A549 (cell line): ENCODE data around the gene SLC6A3. TPM values are rescaled to one million over a fixed set of nuclear protein-coding genes. Genes with fewer than 3 reads are reported as not detected.

Experiments
- ATAC-seq, 2 experiments: fragments of 200-7000 bp in 1 of 2; fragments of >200 bp in 1 of 2; cut with Nextera tagmentation in 1 of 2; cut with Tn5 transposase in 1 of 2; 3 replicates each; pipeline versions ENCODE4 v1.8.0 to v1.9.1; 2018 to 2020; ENCODE audit warnings: mild to moderate bottlenecking in 1 of 2, moderate library complexity in 1 of 2
- CTCF ChIA-PET: fragments of 300-600 bp; sonication (Branson Sonifier 250); formaldehyde crosslinking; extraction: SDS; loops from one replicate; lab custom pipeline; 2021; ENCODE audit warnings: antibody characterized with exemption, inconsistent platforms; lab: Yijun Ruan, JAX
- POLR2A ChIA-PET: fragments of 350-600 bp; formaldehyde crosslinking; extraction: SDS; loops from one replicate; lab custom pipeline; 2021; ENCODE audit warnings: antibody characterized with exemption, inconsistent platforms; lab: Yijun Ruan, JAX
- DNase-seq, 2 experiments: peaks; one replicate each; pipeline versions ENCODE4 v3.0.0 to v3.0.0-alpha.2; 2011 to 2016; ENCODE audit warnings: low read depth in 1 of 2, low spot score in 1 of 2
- FAIRE-seq: peaks from 2 replicates; lab custom pipeline; 2011; peaks lifted over from hg19 to GRCh38; lab: Jason Lieb, UNC
- H3K27ac ChIP-seq, 2 experiments: fragments of >200 bp; sonication (Bioruptor Twin); formaldehyde crosslinking; 3 replicates each; pipeline ENCODE4 v1.5.1; 2016 to 2017
- H3K4me1 ChIP-seq: fragments of >200 bp; sonication (Bioruptor Twin); formaldehyde crosslinking; 3 replicates; pipeline ENCODE4 v1.6.1; 2016
- H3K4me2 ChIP-seq: fragments of >200 bp; sonication (Bioruptor Twin); formaldehyde crosslinking; 3 replicates; pipeline ENCODE4 v1.6.1; 2016
- H3K4me3 ChIP-seq: fragments of >200 bp; sonication (Bioruptor Twin); formaldehyde crosslinking; 3 replicates; pipeline ENCODE4 v1.5.1; 2016
- H3K9me3 ChIP-seq: fragments of >200 bp; sonication (Bioruptor Twin); formaldehyde crosslinking; 3 replicates; pipeline ENCODE4 v1.6.1; 2016
- HDAC2 ChIP-seq: fragments of 200-600 bp; sonication (generic); IDR thresholded peaks from 2 replicates; pipeline ENCODE4 v1.6.1; 2016
- HEYL ChIP-seq: fragments of 250-450 bp; sonication (Bioruptor Pico); IDR thresholded peaks from 2 replicates; pipeline ENCODE4 v1.8.0; 2021; ENCODE audit warnings: mild to moderate bottlenecking, moderate library complexity
- HOXB13 ChIP-seq: fragments of 250-450 bp; sonication (Bioruptor Pico); IDR thresholded peaks from 2 replicates; pipeline ENCODE4 v1.5.0; 2020; ENCODE audit warnings: low read depth, mild to moderate bottlenecking, moderate library complexity
- MYC ChIP-seq: IDR thresholded peaks from 2 replicates; pipeline ENCODE4 v1.6.1; 2012; ENCODE audit warnings: mild to moderate bottlenecking, inconsistent platforms, low read length, improper control_type of control experiment, borderline replicate concordance
- NFE2L2 ChIP-seq: fragments of 150-350 bp; conservative IDR thresholded peaks from 2 replicates; pipeline ENCODE4 v1.6.1; 2014; ENCODE audit warnings: low read length
- PHF8 ChIP-seq: fragments of 200-600 bp; sonication (generic); IDR thresholded peaks from 2 replicates; pipeline ENCODE4 v1.6.1; 2016; ENCODE audit warnings: low read depth, mild to moderate bottlenecking, antibody characterized with exemption, moderate library complexity, borderline replicate concordance
- POLR2A ChIP-seq: IDR thresholded peaks from 2 replicates; pipeline ENCODE4 v1.6.1; 2012; ENCODE audit warnings: mild to moderate bottlenecking, low read length
- POLR2AphosphoS2 ChIP-seq: conservative IDR thresholded peaks from 2 replicates; pipeline ENCODE4 v1.6.1; 2012; ENCODE audit warnings: low read length, improper control_type of control experiment, inconsistent platforms
- RAD21 ChIP-seq, 2 experiments: fragments of >200 bp in 1 of 2; sonication (Bioruptor Twin) in 1 of 2; formaldehyde crosslinking in 1 of 2; IDR thresholded peaks in 1 of 2; conservative IDR thresholded peaks in 1 of 2; 2 replicates in 1 of 2; 3 replicates in 1 of 2; pipeline ENCODE4 v1.6.1; 2012 to 2018; ENCODE audit warnings: inconsistent platforms in 1 of 2
- RARB ChIP-seq: fragments of 250-450 bp; sonication (Bioruptor Pico); IDR thresholded peaks from 2 replicates; pipeline ENCODE4 v1.8.0; 2021; ENCODE audit warnings: mild to moderate bottlenecking, moderate library complexity
- SMC3 ChIP-seq: fragments of >200 bp; sonication (Bioruptor Twin); formaldehyde crosslinking; IDR thresholded peaks from 3 replicates; pipeline ENCODE4 v1.6.1; 2018; ENCODE audit warnings: inconsistent platforms
- TP53 ChIP-seq: fragments of 250-450 bp; sonication (Bioruptor Pico); IDR thresholded peaks from 2 replicates; pipeline ENCODE4 v1.5.0; 2021; ENCODE audit warnings: mild to moderate bottlenecking, moderate library complexity
- ZC3H11A ChIP-seq: fragments of 450-650 bp; IDR thresholded peaks from 2 replicates; pipeline ENCODE4 v1.6.1; 2014; ENCODE audit warnings: antibody characterized with exemption, mild to moderate bottlenecking
- ZFP36 ChIP-seq: fragments of 450-650 bp; IDR thresholded peaks from 2 replicates; pipeline ENCODE4 v1.6.1; 2014; ENCODE audit warnings: borderline replicate concordance; ENCODE audit not compliant: partially characterized antibody
- WGBS: methylation state at CpG from one replicate; pipeline ENCODE4 v1.1.6; 2017; ENCODE audit errors: missing lambda C conversion rate; 5-methylcytosine and 5-hydroxymethylcytosine counted together
- polyA plus RNA-seq, 4 experiments: library from polyadenylated mRNA; depleted of rRNA in 3 of 4; stranded (reverse); fragments of >200 nt; fragmentation: RNase III in 1 of 4; extraction: RNeasy Plus Mini Kit Qiagen cat#74134 plus additional on column Dnase treatment in 1 of 4; gene quantifications; 2 replicates in 3 of 4; 3 replicates in 1 of 4; pipeline ENCODE4 v1.2.3, GENCODE V29; 2011 to 2017
- TF ChIP-seq, protein P1 (sequence below): fragments of 250-450 bp; sonication (Bioruptor Pico); IDR thresholded peaks from 2 replicates; pipeline ENCODE4 v1.5.0; 2021; ENCODE audit warnings: mild to moderate bottlenecking, moderate library complexity, borderline replicate concordance
- TF ChIP-seq, protein P2 (sequence below): IDR thresholded peaks from 2 replicates; pipeline ENCODE4 v1.6.1; 2012
- TF ChIP-seq, protein P3 (sequence below): fragments of >200 bp; sonication (Bioruptor Twin); formaldehyde crosslinking; IDR thresholded peaks from 3 replicates; pipeline ENCODE4 v1.6.1; 2016
- TF ChIP-seq, protein P4 (sequence below): fragments of >200 bp; sonication (Bioruptor Twin); formaldehyde crosslinking; IDR thresholded peaks from 3 replicates; pipeline ENCODE4 v1.5.1; 2016
- TF ChIP-seq, protein P5 (sequence below): fragments of 450-650 bp; IDR thresholded peaks from 2 replicates; pipeline ENCODE4 v1.6.1; 2014; ENCODE audit warnings: antibody characterized with exemption
- TF ChIP-seq, protein P6 (sequence below): fragments of 200-600 bp; sonication (generic); IDR thresholded peaks from 2 replicates; pipeline ENCODE4 v1.6.1; 2016; ENCODE audit warnings: antibody characterized with exemption, mild to moderate bottlenecking, moderate library complexity

SLC6A3 gene
- polyA plus RNA-seq, 2 of the 4 experiments (the other 2 are of a cell fraction), result 0.05 to 0.06 TPM

DNA sequence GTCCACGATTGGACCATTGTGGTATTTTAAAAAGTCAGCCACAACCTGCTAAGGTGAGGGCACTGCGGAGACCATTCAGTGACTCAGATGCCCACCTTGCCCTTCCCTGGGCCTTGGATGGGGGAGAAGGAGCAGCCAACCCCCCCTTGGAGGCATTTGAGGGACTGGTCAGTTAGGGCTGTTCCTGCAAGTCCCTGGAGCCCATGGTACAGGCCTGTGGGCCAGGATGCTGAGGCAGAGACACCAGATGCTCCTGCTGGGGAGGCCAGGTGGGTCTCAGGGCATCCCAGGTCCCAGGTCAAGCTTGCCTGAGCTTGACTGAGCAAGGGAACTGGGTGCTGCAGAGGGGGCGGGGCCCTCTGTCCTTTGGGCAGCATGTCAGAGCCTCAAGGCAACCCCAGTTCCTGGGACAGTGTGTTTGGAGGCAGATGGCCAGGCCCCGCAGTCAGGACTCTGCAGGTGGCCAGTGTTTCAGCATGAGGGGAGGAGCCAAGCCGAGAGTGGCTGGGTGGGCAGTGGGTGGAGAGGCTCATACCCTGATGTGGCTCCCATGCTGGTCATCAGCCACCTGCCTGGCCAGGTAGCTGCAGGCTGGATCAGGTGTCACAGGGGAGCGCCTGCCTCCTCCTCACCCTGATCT is 27.5 kb downstream of the SLC6A3 start (continued):
- TF ChIP-seq, protein P1, sequence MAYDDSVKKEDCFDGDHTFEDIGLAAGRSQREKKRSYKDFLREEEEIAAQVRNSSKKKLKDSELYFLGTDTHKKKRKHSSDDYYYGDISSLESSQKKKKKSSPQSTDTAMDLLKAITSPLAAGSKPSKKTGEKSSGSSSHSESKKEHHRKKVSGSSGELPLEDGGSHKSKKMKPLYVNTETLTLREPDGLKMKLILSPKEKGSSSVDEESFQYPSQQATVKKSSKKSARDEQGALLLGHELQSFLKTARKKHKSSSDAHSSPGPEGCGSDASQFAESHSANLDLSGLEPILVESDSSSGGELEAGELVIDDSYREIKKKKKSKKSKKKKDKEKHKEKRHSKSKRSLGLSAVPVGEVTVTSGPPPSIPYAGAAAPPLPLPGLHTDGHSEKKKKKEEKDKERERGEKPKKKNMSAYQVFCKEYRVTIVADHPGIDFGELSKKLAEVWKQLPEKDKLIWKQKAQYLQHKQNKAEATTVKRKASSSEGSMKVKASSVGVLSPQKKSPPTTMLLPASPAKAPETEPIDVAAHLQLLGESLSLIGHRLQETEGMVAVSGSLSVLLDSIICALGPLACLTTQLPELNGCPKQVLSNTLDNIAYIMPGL, result no peak
- no peak for TF ChIP-seq RAD21 (conservative IDR thresholded peaks at IDR 0.05 in 1 of 2, IDR thresholded peaks at IDR 0.05 in 1 of 2)

DNA sequence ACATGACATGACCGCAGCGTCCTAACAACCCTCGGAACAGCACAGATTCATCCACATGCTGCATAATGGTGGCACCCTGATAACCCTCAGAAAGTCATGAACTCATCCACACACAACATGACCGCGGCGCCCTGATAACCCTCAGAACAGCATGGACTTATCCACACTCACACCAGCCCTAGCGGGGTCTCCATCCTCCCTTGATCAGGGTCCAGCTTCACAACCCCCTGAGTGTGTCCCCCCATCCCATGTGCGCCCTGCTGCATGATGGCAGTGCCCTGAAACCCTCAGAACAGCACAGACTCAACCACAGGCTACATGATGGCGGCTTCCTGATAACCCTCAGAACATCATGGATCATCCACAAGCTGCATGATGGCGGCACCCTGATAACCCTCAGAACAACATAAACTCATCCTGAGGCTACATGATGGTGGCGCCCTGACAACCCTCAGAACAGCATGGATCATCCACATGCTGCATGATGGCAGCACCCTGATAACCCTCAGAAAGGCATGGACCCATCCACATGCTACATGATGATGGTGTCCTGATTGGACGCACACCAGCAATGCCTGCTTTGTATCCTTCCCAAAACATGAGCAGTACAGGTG is 28.3 kb downstream of the SLC6A3 start:
- FAIRE-seq (no peak), DNase-seq (no peak), ATAC-seq (no peak)
- CTCF ChIA-PET, result no interaction called here
- POLR2A ChIA-PET, result no interaction called here
- 63% methylated on average over 10 of the region's 12 CpGs for WGBS
- Histone ChIP-seq H3K27ac (no peak overlapping the region; a peak in 1 of 6 replicates), H3K4me1 (no peaks in the 10 kb centered on the region), H3K4me3 (no peak overlapping the region), H3K4me2 (no peak overlapping the region), H3K9me3 (no peaks in the 10 kb centered on the region)
- no peak for TF ChIP-seq RARB (CRISPR knock-in tag)
- no peak for TF ChIP-seq HEYL
- TF ChIP-seq, protein P2, sequence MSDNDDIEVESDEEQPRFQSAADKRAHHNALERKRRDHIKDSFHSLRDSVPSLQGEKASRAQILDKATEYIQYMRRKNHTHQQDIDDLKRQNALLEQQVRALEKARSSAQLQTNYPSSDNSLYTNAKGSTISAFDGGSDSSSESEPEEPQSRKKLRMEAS, result no peak
- TF ChIP-seq, protein P3, sequence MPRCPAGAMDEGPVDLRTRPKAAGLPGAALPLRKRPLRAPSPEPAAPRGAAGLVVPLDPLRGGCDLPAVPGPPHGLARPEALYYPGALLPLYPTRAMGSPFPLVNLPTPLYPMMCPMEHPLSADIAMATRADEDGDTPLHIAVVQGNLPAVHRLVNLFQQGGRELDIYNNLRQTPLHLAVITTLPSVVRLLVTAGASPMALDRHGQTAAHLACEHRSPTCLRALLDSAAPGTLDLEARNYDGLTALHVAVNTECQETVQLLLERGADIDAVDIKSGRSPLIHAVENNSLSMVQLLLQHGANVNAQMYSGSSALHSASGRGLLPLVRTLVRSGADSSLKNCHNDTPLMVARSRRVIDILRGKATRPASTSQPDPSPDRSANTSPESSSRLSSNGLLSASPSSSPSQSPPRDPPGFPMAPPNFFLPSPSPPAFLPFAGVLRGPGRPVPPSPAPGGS, result no peak
- TF ChIP-seq HDAC2, result no peak
- TF ChIP-seq, protein P4, sequence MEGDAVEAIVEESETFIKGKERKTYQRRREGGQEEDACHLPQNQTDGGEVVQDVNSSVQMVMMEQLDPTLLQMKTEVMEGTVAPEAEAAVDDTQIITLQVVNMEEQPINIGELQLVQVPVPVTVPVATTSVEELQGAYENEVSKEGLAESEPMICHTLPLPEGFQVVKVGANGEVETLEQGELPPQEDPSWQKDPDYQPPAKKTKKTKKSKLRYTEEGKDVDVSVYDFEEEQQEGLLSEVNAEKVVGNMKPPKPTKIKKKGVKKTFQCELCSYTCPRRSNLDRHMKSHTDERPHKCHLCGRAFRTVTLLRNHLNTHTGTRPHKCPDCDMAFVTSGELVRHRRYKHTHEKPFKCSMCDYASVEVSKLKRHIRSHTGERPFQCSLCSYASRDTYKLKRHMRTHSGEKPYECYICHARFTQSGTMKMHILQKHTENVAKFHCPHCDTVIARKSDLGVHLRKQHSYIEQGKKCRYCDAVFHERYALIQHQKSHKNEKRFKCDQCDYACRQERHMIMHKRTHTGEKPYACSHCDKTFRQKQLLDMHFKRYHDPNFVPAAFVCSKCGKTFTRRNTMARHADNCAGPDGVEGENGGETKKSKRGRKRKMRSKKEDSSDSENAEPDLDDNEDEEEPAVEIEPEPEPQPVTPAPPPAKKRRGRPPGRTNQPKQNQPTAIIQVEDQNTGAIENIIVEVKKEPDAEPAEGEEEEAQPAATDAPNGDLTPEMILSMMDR, result no peak
- no peak for TF ChIP-seq NFE2L2
- no peak for TF ChIP-seq MYC
- no peak for TF ChIP-seq HOXB13 (CRISPR knock-in tag)
- TF ChIP-seq POLR2A, result no peak
- no peak for TF ChIP-seq POLR2AphosphoS2
- TF ChIP-seq TP53 (CRISPR knock-in tag), result no peak
- TF ChIP-seq, protein P5, sequence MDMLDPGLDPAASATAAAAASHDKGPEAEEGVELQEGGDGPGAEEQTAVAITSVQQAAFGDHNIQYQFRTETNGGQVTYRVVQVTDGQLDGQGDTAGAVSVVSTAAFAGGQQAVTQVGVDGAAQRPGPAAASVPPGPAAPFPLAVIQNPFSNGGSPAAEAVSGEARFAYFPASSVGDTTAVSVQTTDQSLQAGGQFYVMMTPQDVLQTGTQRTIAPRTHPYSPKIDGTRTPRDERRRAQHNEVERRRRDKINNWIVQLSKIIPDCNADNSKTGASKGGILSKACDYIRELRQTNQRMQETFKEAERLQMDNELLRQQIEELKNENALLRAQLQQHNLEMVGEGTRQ, result no peak
- no peak for TF ChIP-seq PHF8
- no peak for TF ChIP-seq ZFP36
- TF ChIP-seq, protein P6, sequence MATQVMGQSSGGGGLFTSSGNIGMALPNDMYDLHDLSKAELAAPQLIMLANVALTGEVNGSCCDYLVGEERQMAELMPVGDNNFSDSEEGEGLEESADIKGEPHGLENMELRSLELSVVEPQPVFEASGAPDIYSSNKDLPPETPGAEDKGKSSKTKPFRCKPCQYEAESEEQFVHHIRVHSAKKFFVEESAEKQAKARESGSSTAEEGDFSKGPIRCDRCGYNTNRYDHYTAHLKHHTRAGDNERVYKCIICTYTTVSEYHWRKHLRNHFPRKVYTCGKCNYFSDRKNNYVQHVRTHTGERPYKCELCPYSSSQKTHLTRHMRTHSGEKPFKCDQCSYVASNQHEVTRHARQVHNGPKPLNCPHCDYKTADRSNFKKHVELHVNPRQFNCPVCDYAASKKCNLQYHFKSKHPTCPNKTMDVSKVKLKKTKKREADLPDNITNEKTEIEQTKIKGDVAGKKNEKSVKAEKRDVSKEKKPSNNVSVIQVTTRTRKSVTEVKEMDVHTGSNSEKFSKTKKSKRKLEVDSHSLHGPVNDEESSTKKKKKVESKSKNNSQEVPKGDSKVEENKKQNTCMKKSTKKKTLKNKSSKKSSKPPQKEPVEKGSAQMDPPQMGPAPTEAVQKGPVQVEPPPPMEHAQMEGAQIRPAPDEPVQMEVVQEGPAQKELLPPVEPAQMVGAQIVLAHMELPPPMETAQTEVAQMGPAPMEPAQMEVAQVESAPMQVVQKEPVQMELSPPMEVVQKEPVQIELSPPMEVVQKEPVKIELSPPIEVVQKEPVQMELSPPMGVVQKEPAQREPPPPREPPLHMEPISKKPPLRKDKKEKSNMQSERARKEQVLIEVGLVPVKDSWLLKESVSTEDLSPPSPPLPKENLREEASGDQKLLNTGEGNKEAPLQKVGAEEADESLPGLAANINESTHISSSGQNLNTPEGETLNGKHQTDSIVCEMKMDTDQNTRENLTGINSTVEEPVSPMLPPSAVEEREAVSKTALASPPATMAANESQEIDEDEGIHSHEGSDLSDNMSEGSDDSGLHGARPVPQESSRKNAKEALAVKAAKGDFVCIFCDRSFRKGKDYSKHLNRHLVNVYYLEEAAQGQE, result no peak
- TF ChIP-seq ZC3H11A, result no peak
- no peak for TF ChIP-seq SMC3
